IPS-18a (cell line): Measurements from ENCODE around the gene ACYP2.
"Not testable (repeated sequence)": the region's sequence is repeated elsewhere in the genome, so short reads cannot be mapped to it uniquely, and the experiment has no call there.

ENCODE experiments used
- H3K27ac ChIP-seq: one replicate; pipeline ENCODE4 v1.5.1; 2013; ENCODE audit warnings: low read length
- H3K27me3 ChIP-seq: one replicate; pipeline ENCODE4 v1.6.1; 2013; ENCODE audit warnings: mild to moderate bottlenecking, low read length; ENCODE audit not compliant: control insufficient read depth, insufficient read depth
- H3K36me3 ChIP-seq: one replicate; pipeline ENCODE4 v1.6.1; 2013; ENCODE audit warnings: low read depth, low read length; ENCODE audit not compliant: control insufficient read depth
- H3K4me1 ChIP-seq: one replicate; pipeline ENCODE4 v1.6.1; 2013; ENCODE audit warnings: low read depth, low read length; ENCODE audit not compliant: control insufficient read depth
- H3K4me3 ChIP-seq: one replicate; pipeline ENCODE4 v1.5.1; 2013; ENCODE audit warnings: low read length
- H3K9ac ChIP-seq: one replicate; pipeline ENCODE4 v1.6.1; 2013; ENCODE audit warnings: mild to moderate bottlenecking, low read length, moderate library complexity
- H3K9me3 ChIP-seq: one replicate; pipeline ENCODE4 v1.6.1; 2013; ENCODE audit warnings: low read depth, low read length; ENCODE audit not compliant: control insufficient read depth

ACYP2 gene

GRCh38 chr2:54115284-54116137 lies at the start of gene ACYP2:
Gene ACYP2, plus strand, starts transcription at chr2:54115615.
- Histone ChIP-seq H3K4me3 (peak within 1 kb of the TSS; percentile 83), H3K27ac (peak within 1 kb of the TSS; percentile 98), H3K9ac (peak within 1 kb of the TSS; percentile 97), H3K9me3 (peaks cover 12% of the 10 kb centered on the region), H3K4me1 (peaks cover 6% of the 10 kb centered on the region), H3K27me3 (no peaks in the 10 kb centered on the region), H3K36me3 (no peaks in the 10 kb centered on the region)

DNA sequence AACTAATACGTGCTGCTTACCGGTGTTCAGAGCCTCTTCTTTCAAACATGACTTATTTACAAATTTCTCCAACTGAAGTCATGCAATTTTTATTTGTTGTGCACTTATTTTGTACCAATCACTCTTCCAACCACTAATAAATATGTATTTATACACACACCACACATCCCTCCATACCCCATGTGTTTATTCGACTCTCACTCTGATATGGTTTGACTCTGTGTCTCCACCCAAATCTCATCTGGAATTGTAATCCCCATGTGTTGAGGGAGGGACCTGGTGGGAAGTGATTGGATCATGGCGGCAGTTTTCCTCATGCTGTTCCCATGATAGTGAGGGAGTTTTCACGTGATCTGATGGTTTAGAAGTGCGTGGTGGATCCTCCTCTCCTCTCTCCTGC lies 49.5 kb upstream of the ACYP2 start:
- H3K9me3 ChIP-seq: no peaks in the 10 kb centered on the region
- H3K4me1 ChIP-seq: no peaks in the 10 kb centered on the region
- no peaks in the 10 kb centered on the region for H3K36me3 ChIP-seq
- no peak overlapping the region for H3K9ac ChIP-seq
- no peaks in the 10 kb centered on the region for H3K27me3 ChIP-seq
- no peak overlapping the region for H3K27ac ChIP-seq
- no peak overlapping the region for H3K4me3 ChIP-seq

DNA sequence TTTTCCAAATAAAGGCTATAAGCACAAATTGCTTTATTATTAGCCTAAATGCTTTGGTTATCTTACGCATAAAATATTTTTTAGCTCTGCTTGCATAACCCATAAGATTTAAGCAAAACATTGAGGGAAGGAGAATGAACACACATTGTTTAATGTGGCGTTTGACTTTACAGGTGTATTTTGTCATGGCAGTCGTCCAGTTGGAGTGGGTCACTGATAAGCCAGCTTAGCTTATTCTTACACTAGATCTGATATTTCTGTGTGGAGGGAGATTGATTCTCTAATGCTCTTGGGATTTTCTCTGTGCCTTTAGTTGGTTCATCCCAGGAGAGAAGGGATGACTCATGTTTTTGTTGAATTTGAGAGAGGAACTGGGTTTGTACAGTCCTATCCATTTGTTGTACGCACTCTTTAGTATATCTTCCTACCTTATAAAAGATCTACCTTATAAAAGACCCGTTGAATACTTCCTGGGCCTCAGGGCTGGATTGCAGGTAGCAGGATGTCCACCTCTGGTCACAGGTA lies 47.5 kb upstream of the ACYP2 start:
- H3K9me3 ChIP-seq: no peaks in the 10 kb centered on the region
- H3K4me1 ChIP-seq: no peaks in the 10 kb centered on the region
- H3K27me3 ChIP-seq: no peaks in the 10 kb centered on the region
- no peak overlapping the region for H3K4me3 ChIP-seq
- no peak overlapping the region for H3K27ac ChIP-seq
- H3K36me3 ChIP-seq: no peaks in the 10 kb centered on the region
- no peak overlapping the region for H3K9ac ChIP-seq

DNA sequence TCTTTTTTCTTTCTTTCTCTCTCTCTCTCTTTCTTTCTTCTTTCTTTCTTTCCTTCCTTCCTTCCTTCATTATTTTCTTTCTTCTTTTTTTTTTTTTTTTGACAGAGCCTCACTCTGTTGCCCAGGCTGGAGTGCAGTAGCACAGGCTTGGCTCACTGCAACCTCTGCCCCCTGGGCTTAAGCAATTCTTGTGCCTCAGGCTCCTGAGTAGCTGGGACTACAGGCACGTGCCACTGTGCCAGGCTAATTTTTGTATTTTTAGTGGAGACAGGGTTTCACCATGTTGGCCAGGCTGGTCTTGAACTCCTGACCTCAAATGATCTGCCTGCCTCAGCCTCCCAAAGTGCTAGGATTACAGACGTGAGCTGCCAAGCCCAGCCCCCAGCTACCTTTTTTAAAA lies 42.9 kb upstream of the ACYP2 start:
- not testable (repeated sequence) for H3K9me3 ChIP-seq, H3K36me3 ChIP-seq, H3K27ac ChIP-seq, H3K4me3 ChIP-seq, H3K4me1 ChIP-seq, H3K9ac ChIP-seq, H3K27me3 ChIP-seq

GRCh38 chr2:54073796-54074195 lies 41.6 kb upstream of the ACYP2 start:
- H3K9ac ChIP-seq: no peak overlapping the region
- no peaks in the 10 kb centered on the region for H3K27me3 ChIP-seq
- H3K4me1 ChIP-seq: no peaks in the 10 kb centered on the region
- no peak overlapping the region for H3K27ac ChIP-seq
- no peaks in the 10 kb centered on the region for H3K9me3 ChIP-seq
- H3K4me3 ChIP-seq: no peak overlapping the region
- H3K36me3 ChIP-seq: no peaks in the 10 kb centered on the region

DNA sequence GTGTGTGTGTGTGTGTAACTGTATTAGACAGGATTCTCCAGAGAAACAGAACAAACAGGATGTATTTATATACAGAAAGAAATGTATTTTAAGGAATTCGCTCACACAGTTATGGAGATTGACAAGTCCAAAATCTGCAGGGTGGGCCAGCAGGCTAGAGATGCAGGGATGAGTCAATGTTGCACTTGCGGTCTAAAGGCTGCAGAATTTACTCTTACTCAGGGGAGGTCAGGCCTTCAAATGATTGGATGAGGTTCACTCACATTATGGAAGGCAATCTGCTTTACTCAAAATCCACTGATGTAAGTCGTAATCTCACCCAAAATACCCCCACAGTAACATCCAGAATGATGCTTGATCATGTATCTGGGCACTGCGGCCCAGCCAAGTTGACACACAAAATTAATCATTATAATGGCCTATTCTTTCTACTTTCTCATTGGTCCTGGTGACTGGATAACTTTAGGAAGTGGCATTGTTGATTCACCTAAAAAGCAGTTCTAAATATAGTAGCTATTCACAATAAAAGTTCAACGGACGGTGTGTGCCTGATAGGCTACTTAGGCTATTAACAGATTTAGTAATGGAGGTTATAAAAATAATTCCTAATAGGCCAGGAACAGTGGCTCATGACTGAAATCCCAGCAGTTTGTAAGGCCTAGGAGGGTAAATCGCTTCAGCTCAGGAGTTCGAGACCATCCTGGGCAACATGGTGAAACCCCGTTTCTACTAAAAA lies 40.6 kb upstream of the ACYP2 start:
- no peaks in the 10 kb centered on the region for H3K9me3 ChIP-seq

DNA sequence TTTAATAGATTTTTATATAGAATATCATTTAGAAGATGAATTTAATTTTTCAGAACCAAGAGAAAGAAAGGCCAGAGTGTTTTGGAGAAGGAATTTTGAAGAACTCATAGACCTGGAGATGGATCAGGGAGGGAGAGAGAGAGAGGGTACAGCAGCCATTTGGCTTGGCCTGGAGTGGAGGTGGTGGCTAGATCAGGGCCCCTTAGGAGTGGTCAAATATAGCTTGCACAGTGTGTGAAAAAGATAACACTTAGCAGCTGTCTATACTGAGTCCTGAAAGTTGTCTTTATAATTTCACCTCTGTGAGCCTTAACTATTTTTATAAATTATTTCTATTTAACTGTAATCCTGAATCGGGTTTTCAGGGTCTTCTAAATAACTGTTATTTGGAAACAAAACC lies 38.8 kb upstream of the ACYP2 start:
- Histone ChIP-seq H3K27me3 (no peaks in the 10 kb centered on the region), H3K9me3 (no peaks in the 10 kb centered on the region), H3K4me3 (no peak overlapping the region), H3K27ac (no peak overlapping the region), H3K4me1 (no peaks in the 10 kb centered on the region), H3K9ac (no peak overlapping the region), H3K36me3 (no peaks in the 10 kb centered on the region)

More for the DNA sequence above, 40.6 kb upstream of the ACYP2 start:
- no peaks in the 10 kb centered on the region for H3K4me1 ChIP-seq
- no peak overlapping the region for H3K4me3 ChIP-seq
- no peaks in the 10 kb centered on the region for H3K36me3 ChIP-seq
- H3K27ac ChIP-seq: no peak overlapping the region
- no peaks in the 10 kb centered on the region for H3K27me3 ChIP-seq
- no peak overlapping the region for H3K9ac ChIP-seq

- H3K9me3 ChIP-seq: no peaks in the 10 kb centered on the region
- no peaks in the 10 kb centered on the region for H3K4me1 ChIP-seq
- no peak overlapping the region for H3K27ac ChIP-seq
- no peaks in the 10 kb centered on the region for H3K27me3 ChIP-seq
- no peak overlapping the region for H3K9ac ChIP-seq
- H3K4me3 ChIP-seq: no peak overlapping the region
- no peaks in the 10 kb centered on the region for H3K36me3 ChIP-seq
Measured at GRCh38 chr2:54077088-54077900, 38.1 kb upstream of the ACYP2 start.

DNA sequence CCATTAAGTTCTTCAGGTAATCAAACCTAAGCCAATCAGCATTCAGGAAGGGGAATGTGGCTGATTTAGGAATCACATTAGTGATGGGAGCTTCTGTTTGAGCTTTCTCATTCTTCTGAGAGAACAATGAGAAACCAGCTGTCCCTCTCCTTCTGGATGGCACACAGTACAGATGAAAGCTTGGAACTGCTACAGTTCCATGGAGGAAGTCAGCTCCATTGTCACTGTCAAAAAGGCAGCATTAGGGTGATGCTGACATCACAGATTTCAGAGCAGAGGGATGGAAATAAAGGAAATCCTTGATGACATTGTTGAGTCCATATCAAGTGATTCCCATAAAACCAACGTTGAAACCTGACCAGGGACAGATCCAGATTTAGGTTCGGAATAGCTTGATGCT lies 36.1 kb upstream of the ACYP2 start:
- Histone ChIP-seq H3K36me3 (no peaks in the 10 kb centered on the region), H3K4me1 (no peaks in the 10 kb centered on the region), H3K27me3 (no peaks in the 10 kb centered on the region), H3K27ac (no peak overlapping the region), H3K9ac (no peak overlapping the region), H3K4me3 (no peak overlapping the region), H3K9me3 (no peaks in the 10 kb centered on the region)

DNA sequence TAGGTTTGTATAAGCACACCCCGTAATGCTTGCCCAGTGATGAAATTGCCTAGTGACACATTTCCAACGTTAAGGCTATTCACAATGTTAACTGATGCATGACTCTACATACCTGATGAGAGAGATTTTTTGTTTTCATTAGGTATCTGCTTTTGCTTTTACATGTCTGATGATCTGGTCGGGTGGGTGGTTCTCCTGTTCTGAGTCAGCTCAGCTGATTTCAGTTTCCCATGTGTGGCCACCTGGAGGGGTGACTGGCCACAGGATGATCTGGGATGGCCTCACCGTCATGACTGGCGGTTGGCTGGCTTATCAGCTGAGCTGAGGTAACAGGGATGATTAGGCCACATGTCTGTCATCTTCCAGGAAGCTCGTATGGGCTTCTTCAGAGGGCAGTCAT lies 33.8 kb upstream of the ACYP2 start:
- Histone ChIP-seq H3K9me3 (no peaks in the 10 kb centered on the region), H3K4me3 (no peak overlapping the region), H3K27me3 (no peaks in the 10 kb centered on the region), H3K27ac (no peak overlapping the region), H3K4me1 (no peaks in the 10 kb centered on the region), H3K36me3 (no peaks in the 10 kb centered on the region), H3K9ac (no peak overlapping the region)

GRCh38 chr2:54083021-54083420 lies 32.4 kb upstream of the ACYP2 start:
- Histone ChIP-seq H3K27me3 (no peaks in the 10 kb centered on the region), H3K9ac (no peak overlapping the region), H3K27ac (no peak overlapping the region), H3K9me3 (no peaks in the 10 kb centered on the region), H3K4me3 (no peak overlapping the region), H3K36me3 (no peaks in the 10 kb centered on the region), H3K4me1 (peaks cover 2% of the 10 kb centered on the region)
